A549 (cell line): Measurements from ENCODE around the gene OSBPL3.

Source experiments
- BHLHE40 ChIP-seq: IDR thresholded peaks from 2 replicates; pipeline ENCODE4 v1.6.1; 2012; ENCODE audit warnings: low read depth, low read length, inconsistent platforms
- CTCF ChIP-seq: fragments of >200 bp; sonication (Bioruptor Twin); formaldehyde crosslinking; IDR thresholded peaks from 3 replicates; pipeline ENCODE4 v1.5.1; 2016
- EP300 ChIP-seq, 2 experiments: fragments of >200 bp; sonication (Bioruptor Twin); formaldehyde crosslinking; IDR thresholded peaks; 2 replicates in 1 of 2; 3 replicates in 1 of 2; pipeline ENCODE4 v1.6.1; 2016 to 2017
- HDAC2 ChIP-seq: fragments of 200-600 bp; sonication (generic); IDR thresholded peaks from 2 replicates; pipeline ENCODE4 v1.6.1; 2016
- JUN ChIP-seq, 2 experiments: fragments of >200 bp; sonication (Bioruptor Twin); formaldehyde crosslinking; IDR thresholded peaks; 2 replicates in 1 of 2; 3 replicates in 1 of 2; pipeline ENCODE4 v1.6.1; 2016 to 2017
- MAFK ChIP-seq: fragments of 450-650 bp; IDR thresholded peaks from 2 replicates; pipeline ENCODE4 v1.6.1; 2014; ENCODE audit not compliant: partially characterized antibody
- MAX ChIP-seq: IDR thresholded peaks from 2 replicates; pipeline ENCODE4 v1.6.1; 2012
- NFE2L2 ChIP-seq: fragments of 150-350 bp; conservative IDR thresholded peaks from 2 replicates; pipeline ENCODE4 v1.6.1; 2014; ENCODE audit warnings: low read length
- POLR2A ChIP-seq: IDR thresholded peaks from 2 replicates; pipeline ENCODE4 v1.6.1; 2012; ENCODE audit warnings: mild to moderate bottlenecking, low read length
- REST ChIP-seq: fragments of 200-600 bp; sonication (generic); IDR thresholded peaks from 2 replicates; pipeline ENCODE4 v1.6.1; 2016; ENCODE audit warnings: antibody characterized with exemption, mild to moderate bottlenecking, moderate library complexity
- ZNF302 ChIP-seq: fragments of 250-450 bp; sonication (Bioruptor Pico); IDR thresholded peaks from 2 replicates; pipeline ENCODE4 v1.9.0; 2021; ENCODE audit warnings: inconsistent platforms, mild to moderate bottlenecking, moderate library complexity

GRCh38 chr7:24854866-24855265 is 125.1 kb downstream of the OSBPL3 start:
- no peak for TF ChIP-seq BHLHE40
- no peak for TF ChIP-seq CTCF
- TF ChIP-seq EP300 (IDR thresholded peaks at IDR 0.05) = no peak
- TF ChIP-seq NFE2L2 = no peak
- no peak for TF ChIP-seq POLR2A
- TF ChIP-seq HDAC2 = no peak
- TF ChIP-seq JUN (IDR thresholded peaks at IDR 0.05) = no peak
- no peak for TF ChIP-seq MAX
- no peak for TF ChIP-seq REST
- TF ChIP-seq MAFK = no peak
- TF ChIP-seq ZNF302 = no peak
